HG02623 (cell line): ENCODE data around the gene OPA3.
A peak's percentile ranks its signal among the peaks of the same experiment; 100 is the strongest.
"Not testable (repeated sequence)": the region's sequence is repeated elsewhere in the genome, so short reads cannot be mapped to it uniquely, and the experiment has no call there.

Experiments
- ATAC-seq: cut with Tn5 transposase; IDR thresholded peaks from one replicate; pipeline ENCODE4 v1.9.1; 2021; ENCODE audit warnings: moderate library complexity; ENCODE audit not compliant: unreplicated experiment

Gene OPA3

GRCh38 chr19:45584332-45585157, at the start of gene OPA3:
OPA3 (minus strand) TSS chr19:45584802; CDS start chr19:45584764, 38 bp downstream.
- ATAC-seq, result peak; percentile 84

GRCh38 chr19:45632468-45633196, 48.0 kb upstream of the OPA3 start:
- no peak for ATAC-seq

GRCh38 chr19:45630463-45630862, 45.9 kb upstream of the OPA3 start:
- no peak for ATAC-seq

- no peak for ATAC-seq
Observed at GRCh38 chr19:45629704-45630103, 45.1 kb upstream of the OPA3 start.

GRCh38 chr19:45628219-45628618, 43.6 kb upstream of the OPA3 start:
- not testable (repeated sequence) for ATAC-seq

- ATAC-seq, result no peak
Observed at GRCh38 chr19:45623984-45624383, 39.4 kb upstream of the OPA3 start.

GRCh38 chr19:45621976-45622503, 37.4 kb upstream of the OPA3 start:
- no peak for ATAC-seq

GRCh38 chr19:45621389-45621788, 36.8 kb upstream of the OPA3 start:
- ATAC-seq, result no peak

GRCh38 chr19:45616704-45617017, 32.1 kb upstream of the OPA3 start:
- ATAC-seq, result no peak

- ATAC-seq, result no peak
Observed at GRCh38 chr19:45615795-45616703, 31.4 kb upstream of the OPA3 start.

GRCh38 chr19:45615056-45615455, 30.5 kb upstream of the OPA3 start:
- ATAC-seq, result not testable (repeated sequence)

GRCh38 chr19:45613926-45614725, 29.5 kb upstream of the OPA3 start:
- no peak for ATAC-seq

- ATAC-seq, result no peak
Observed at GRCh38 chr19:45608948-45609347, 24.3 kb upstream of the OPA3 start.

GRCh38 chr19:45607071-45608029, 22.7 kb upstream of the OPA3 start:
- no peak for ATAC-seq

GRCh38 chr19:45601524-45602374, 17.1 kb upstream of the OPA3 start, which contains the start of gene GPR4:
GPR4 (minus strand) TSS chr19:45602212; CDS start chr19:45591866, 10,346 bp downstream.
- ATAC-seq, result no peak

GRCh38 chr19:45601115-45601514, 16.5 kb upstream of the OPA3 start:
- no peak for ATAC-seq

- ATAC-seq, result no peak
Observed at GRCh38 chr19:45600340-45600885, 15.8 kb upstream of the OPA3 start.

- no peak for ATAC-seq
Observed at GRCh38 chr19:45599286-45599685, 14.7 kb upstream of the OPA3 start.
